HG03159 (cell line): Measurements from ENCODE around the gene SLC51B.
"Not testable (repeated sequence)": the region's sequence is repeated elsewhere in the genome, so short reads cannot be mapped to it uniquely, and the experiment has no call there.

Experiments used
- ATAC-seq: cut with Tn5 transposase; IDR thresholded peaks from one replicate; pipeline ENCODE4 v1.9.1; 2021; ENCODE audit warnings: mild to moderate bottlenecking, moderate library complexity; ENCODE audit not compliant: unreplicated experiment

The SLC51B gene

DNA sequence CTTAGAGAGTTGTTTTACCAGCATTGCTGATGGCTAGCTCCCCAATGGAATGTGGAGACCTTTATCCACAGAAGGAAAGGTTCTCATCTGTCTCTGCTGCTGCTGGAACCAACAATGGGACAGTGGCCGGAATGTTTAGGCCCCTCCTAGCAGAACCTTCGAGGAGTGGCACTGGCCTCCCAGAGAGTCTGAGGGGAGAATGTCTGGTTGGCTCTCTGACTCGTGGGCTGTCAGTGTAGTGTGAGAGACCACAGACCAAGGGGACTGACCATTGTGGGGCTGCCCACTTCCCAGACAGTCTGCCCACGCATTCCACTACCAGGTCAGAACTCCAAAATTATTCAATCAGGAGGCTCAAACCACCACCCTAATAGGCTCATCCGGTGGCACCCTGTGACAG, 17.5 kb downstream of the SLC51B start:
- no peak for ATAC-seq

DNA sequence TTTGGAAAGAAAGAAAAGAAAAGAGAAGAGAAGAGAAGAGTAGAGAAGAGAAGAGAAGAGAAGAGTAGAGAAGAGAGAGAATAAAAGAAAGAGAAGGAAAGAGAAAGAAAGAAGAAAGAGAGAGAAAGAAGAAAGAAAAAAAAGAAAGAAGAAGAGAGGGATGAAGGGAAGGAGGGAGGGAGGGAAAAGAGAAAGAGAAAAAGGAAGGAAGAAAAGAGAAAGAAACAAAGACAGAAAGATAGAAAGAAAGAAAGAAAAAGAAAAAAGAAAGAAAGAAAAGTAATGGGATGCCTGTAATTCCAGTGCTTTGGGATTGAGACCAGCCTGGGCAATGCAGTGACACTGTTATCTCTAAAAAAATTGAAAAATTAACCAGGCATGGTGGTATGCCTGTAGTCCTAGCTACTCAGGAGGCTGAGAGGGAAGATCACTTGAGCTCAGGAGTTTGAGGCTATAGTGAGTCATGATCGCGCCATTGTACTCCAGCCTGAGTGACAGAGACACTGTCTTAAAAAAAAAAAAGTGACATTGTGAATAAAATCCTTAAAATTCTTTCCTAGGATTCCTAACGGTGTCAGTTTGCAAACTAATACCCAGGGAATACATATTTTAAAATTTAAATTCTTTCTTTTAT, 20.9 kb downstream of the SLC51B start:
- no peak for ATAC-seq

DNA sequence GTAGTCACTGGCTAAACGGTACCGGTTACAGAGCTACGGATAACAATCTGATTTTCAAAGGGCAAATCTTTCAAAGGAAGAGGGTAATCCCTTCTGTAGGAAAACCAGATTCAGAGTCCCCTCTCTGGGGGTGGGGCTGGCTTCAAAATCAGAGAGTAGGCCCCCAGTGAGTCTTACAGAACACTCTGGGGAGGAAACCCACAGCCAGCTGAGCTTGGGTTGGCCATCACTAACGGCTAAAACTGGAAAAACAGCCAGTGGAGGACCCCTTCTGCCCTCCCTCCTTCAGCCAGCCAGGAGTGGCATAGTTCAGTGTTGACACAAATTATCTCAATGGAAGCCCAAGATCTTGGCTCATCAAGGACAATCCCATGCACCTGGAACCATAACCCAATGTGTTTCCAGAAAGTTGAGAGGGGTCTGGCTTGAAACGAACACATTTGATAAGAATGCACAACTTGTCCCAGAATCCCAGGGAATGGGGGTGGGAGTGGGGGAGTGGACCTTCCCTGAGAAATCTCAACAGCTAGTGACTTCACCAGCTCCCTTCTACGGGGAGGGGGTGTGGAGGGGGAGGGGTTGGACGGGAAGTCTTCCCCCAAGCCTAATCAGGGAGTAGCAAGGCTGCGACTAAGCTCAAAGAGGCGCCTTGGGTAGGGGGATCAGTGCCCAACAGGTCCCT, 21.6 kb downstream of the SLC51B start:
- no peak for ATAC-seq

DNA sequence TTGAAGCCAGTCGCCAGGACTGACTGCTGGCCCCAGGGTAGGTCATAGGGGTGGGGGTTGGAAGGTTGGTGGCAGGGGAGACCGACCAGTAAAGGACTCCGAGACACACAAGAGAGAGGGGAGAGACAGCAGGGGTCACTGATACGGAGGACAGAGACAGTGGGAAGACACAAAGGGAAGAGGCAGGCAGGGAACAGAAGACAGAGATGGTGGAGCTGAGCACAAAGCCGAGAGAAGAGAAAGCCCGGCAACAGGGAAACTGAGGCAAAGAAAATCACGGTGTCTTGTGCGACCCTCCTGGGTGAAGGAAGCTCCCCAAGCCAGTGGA, 22.1 kb downstream of the SLC51B start:
- no peak for ATAC-seq

DNA sequence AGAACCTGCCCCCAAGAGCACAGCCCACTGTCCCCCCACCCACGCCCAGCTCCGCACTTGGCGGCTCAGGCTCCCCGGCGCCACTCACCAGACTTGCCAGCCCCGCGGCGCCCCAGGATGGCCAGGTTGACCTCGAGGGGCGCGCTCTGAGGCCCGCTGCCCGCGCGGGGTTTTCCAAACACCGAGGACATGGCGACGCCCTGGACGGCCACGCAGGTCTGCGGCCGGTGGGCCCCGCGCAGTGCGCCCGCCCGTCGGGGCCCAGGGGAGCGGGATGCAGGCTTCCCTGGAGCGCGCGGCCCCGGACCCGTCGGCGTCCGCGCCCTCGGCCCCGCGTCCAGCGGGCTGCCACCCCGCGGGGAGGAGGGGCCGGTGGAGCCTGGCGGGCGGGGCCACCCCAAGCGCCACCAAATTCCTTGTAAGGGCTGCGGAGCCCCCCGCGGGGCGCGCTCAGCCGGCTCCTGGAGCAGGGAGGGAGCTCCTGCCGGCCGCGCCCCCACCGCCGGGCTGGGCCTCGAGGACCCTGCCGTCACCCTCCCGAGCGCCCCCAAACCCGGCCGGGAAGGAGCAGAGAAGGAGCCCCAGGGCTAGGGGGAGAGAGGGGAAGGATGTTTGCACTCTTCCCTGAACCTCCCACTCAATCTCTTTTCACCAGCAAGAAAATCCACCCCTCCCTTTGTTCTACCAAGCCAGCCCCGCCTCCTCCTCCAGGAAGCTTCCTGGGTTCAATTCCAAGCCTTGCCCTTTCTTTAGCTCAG, 22.6 kb downstream of the SLC51B start, which contains the start of gene RASL12:
Gene RASL12, minus strand, starts transcription at position 347 of the 758 bp plus-strand sequence. Its CDS starts 156 bp downstream, at position 191.
- ATAC-seq, result no peak

DNA sequence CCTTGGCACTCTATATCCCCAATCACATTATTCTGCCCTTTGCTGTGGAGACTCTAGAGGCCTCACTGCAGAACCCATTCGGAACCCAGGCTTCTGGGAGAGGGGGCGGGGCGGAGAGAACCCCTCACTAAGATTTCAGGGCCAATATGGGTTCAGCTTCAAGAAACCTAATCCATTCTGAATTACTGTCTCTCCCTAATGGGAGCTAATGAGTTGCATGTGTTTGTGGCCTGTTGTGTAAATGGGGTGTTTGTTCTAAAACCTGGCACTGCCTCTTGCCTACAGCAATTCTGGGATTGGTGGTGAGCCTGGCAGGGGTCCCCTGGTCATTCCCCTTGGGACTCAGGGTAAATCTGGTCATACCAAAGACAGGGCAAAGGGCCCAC, 23.2 kb downstream of the SLC51B start:
- ATAC-seq, result no peak

DNA sequence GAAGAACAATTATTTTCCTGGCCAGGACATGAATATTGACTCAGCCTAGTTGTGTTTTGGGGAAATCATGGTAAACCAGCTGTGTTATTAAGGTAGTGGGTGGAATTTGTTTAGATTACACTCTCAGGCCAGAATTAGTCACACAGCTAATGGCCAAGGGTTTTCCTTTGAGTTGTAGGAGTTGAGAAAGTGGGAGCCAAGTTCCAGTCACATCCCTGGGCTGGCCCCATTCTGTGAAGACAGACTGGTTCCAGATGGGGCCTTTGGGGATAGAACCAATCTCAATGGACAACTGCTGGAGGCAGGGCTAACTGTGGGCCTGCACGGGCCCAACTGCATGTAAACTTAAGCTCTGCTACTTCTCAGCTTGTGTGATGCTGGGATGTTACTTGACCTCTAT, 24.0 kb downstream of the SLC51B start:
- ATAC-seq, result no peak

DNA sequence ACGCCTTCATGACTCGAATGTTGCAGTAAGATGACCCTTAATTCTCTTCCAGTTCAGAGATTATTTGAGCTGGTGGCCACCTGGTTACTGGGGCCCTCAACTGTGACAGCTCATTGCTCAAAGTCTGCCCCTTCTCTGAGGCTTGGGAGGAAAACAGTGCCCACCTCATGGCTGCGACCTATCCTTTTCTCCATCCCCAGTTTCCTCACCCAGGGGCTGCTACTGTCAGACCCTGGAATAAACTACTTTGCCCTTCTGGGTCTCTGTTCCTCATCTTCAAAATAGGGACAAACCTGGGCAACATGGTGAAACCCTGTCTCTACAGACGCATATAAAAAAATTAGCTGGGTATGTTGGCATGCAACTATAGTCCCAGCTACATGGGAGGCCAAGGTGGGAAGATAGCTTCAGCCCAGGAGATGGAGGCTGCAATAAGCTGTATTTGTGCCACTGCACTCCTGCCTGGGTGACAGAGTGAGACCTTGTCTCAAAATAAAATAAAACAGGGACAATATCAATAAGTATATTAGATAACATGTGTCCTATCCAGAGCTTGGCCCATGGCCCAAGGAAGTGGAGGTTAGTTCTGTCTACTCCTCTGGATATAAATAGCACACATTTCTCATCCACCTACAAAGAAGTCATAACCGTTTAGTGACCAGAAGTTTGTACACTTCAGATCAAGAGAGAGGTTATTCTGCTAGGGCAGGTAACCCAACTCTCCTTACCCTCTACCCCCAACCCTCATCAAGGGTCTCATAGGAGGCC, 24.8 kb downstream of the SLC51B start:
- no peak for ATAC-seq

DNA sequence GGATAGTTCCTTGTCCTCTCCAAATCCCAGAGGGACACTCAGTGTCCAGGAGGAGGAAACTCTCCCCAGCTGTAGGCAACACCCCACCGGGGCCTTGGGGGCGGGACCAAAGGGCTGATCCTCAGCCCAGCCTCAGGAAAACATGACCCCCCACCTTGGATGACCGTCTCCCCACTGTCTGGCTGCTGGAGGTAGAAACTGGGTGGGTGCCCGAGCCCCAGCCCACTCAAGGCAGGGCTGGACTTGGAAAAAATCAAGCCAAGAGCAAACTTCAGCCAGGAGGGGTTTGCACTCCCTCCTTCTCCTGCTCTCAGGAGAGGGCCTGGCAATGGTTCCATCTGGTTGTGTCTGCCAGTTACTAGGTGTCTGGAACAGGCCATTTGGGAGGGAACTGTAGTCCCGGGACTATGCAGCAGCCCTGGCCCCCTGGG, 26.2 kb downstream of the SLC51B start:
- ATAC-seq, result no peak

DNA sequence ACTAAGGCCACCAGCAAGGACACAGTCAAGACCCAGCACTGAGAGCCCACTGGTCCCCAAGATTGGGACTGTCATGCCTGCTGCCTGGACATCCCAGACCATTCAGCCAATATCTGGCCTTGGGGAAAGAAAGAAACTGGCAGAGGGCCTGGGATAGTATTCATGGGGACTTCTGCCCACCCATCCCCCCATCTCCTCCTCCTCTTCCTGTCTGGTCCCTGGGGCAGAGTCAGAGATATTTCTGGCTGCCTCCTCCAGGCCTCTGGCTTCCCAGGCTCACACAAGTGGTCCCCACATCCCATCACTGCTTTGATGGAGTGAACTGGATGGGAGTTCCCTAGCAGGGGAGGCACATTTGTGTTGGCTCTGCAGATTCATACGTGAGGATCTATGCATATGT, 26.8 kb downstream of the SLC51B start:
- ATAC-seq, result no peak

DNA sequence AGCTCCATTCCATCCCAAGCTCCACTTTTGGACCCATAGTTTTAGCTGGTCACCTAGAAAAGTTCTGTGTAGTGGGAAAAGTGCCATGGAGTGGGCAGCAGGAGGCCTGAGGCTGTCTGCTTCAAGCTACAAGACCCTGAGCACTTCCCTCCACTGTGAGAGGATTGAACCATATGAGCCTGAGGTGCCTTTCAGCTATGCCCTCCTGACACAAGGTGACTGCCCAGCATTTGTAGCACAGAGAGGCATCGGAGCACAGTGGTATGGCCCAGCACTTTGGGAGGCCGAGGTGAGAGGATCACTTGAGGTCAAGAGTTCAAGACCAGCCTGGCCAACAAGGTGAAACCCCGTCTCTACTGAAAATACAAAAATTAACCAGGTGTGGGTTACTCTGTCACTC, 27.4 kb downstream of the SLC51B start:
- ATAC-seq, result no peak

DNA sequence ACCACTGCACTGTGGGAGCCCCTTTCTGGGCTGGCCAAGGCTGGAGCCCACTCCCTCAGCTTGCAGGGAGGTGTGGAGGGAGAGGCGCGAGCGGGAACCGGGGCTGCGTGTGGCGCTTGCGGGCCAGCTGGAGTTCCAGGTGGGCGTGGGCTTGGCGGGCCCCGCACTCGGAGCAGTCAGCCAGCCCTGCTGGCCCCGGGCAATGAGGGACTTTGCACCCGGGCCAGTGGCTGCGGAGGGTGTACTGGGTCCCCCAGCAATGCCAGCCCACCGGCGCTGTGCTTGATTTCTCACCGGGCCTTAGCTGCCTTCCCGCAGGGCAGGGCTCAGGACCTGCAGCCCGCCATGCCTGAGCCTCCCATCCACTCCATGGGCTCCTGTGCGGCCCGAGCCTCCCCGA, 29.8 kb downstream of the SLC51B start:
- not testable (repeated sequence) for ATAC-seq

DNA sequence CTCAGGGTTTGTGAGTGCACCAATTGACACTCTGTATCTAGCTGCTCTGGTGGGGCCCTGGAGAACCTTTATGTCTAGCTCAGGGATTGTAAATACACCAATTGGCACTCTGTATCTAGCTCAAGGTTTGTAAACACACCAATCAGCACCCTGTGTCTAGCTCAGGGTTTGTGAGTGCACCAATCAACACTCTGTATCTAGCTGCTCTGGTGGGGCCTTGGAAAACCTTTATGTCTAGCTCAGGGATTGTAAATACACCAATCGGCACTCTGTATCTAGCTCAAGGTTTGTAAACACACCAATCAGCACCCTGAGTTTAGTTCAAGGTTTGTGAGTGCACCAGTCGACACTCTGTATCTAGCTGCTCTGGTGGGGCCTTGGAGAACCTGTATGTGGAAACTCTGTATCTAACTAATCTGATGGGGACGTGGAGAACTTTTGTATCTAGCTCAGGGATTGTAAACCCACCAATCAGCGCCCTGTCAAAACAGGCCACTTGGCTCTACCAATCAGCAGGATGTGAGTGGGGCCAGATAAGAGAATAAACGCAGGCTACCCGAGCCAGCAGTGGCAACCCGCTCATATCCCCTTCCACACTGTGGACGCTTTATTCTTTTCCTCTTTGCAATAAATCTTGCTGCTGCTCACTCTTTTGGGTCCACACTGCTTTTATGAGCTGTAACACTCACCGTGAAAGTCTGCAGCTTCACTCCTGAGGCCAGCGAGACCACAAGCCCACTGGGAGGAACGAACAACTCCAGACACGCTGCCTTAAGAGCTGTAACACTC, 30.6 kb downstream of the SLC51B start:
- ATAC-seq, result not testable (repeated sequence)

DNA sequence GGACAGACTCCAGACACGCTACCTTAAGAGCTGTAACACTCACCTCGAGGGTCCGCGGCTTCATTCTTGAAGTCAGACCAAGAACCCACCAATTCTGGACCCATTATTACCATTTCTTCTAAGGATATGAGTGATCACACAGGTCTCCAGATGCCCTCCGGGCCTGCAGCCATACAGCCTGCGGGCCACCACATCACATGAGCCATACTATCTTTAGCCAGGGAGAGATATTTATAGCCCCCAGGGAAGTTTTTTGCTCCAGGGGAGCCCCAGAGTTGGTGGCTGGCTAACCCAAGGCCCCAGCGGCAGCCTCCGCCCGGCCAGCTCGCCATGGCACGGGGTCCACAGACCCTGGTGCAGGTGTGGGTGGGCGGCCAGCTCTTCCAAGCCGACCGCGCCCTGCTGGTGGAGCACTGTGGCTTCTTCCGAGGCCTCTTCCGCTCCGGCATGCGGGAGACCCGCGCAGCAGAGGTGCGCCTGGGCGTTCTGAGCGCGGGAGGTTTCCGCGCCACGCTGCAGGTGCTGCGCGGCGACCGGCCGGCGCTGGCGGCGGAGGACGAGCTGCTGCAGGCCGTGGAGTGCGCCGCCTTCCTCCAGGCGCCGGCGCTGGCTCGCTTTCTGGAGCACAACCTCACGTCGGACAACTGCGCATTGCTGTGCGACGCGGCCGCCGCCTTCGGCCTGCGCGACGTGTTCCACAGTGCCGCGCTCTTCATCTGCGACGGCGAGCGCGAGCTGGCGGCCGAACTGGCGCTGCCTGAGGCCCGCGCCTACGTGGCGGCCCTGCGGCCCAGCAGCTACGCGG, 31.5 kb downstream of the SLC51B start, which contains the start of gene KBTBD13:
Gene KBTBD13, plus strand, starts transcription at position 261 of the 805 bp plus-strand sequence. Its CDS starts 70 bp downstream, at position 331.
- ATAC-seq, result no peak

DNA sequence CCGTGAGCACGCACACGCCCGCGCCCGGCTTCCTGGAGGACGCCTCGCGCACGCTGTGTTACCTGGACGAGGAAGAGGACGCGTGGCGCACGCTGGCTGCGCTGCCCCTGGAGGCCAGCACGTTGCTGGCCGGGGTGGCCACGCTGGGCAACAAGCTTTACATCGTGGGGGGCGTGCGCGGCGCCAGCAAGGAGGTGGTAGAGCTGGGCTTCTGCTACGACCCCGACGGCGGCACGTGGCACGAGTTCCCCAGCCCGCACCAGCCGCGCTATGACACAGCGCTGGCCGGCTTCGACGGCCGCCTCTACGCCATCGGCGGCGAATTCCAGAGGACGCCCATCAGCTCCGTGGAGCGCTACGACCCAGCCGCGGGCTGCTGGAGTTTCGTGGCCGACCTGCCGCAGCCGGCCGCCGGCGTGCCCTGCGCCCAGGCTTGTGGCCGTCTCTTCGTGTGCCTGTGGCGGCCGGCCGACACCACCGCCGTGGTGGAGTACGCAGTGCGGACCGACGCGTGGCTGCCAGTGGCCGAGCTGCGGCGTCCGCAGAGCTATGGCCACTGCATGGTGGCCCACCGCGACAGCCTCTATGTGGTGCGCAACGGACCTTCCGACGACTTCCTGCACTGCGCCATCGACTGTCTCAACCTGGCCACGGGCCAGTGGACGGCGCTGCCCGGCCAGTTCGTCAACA, 32.2 kb downstream of the SLC51B start:
- no peak for ATAC-seq

DNA sequence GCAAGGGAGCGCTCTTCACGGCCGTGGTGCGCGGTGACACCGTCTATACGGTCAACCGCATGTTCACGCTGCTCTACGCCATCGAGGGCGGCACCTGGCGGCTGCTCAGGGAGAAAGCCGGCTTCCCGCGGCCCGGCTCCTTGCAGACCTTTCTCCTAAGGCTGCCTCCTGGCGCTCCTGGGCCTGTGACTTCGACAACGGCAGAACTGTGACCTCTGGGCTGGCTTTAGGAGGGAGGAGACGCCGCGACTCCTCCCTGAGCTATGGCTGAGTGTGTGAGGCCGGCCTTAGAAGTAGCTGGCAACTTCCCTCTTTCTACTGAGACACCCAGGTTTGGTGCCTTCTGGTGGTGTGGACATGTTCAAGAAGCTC, 32.8 kb downstream of the SLC51B start:
- no peak for ATAC-seq

DNA sequence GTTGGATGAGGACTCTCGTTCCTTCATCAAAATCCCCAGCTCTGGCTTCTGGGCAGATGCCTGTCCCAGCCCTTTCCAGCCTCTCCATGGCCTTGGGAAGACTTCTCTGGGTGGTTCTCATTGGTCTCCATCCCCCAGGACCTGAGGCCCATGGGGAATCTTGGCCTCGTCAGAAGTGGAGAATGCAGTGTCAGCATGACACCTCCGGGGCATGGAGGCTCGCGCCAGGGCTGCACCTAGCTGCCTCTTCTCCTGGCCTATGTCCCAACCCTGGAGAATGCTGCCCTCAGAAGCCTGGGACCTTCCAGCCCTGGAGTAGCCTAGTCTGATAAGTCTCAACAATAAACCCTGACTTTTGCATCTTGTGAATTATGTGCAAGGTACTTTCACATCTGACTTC, 34.4 kb downstream of the SLC51B start:
- ATAC-seq, result no peak

DNA sequence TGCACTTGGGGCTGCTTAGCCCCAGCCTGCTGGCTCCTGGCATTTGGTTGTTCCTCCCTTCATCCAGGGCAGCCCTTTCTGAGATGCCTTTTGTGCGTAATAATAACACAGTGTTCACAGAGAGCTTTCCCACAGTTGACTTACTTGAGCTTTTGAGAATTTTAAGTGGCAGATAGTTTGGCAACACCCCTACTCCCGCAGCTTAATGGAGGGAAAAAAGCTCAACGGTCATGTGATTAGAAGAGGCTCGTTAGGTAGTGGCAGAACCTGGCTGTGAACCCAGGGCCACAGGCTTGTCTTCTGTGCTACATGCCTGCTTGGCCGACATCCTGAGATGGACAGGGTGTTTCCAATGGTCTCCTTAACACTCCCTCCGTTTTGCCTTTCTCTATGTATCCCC, 36.1 kb downstream of the SLC51B start:
- ATAC-seq, result no peak

DNA sequence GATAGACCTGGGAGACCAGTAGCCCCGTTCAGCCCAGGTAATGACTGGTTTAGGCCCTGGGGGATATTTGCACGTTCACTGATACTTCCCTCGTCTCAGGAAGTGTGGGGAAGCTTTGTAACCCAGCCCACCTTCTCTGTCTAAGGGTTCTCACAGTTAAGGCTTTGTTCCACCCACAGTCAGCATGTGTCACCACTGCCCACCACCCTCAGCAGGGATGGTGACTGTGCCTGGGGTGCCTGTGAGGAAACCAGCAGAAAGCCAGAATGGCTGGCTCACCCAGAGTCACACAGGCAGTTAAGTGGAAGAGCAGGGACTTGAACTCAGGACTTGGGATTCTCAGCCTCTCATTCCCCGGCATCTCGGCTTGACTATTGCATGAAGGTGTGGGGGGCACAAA, 36.6 kb downstream of the SLC51B start:
- no peak for ATAC-seq
